HEK293T (cell line): ENCODE measurements around the gene SNX9.

ENCODE experiments used
- BHLHE40 ChIP-seq: fragments of 450-650 bp; IDR thresholded peaks from 2 replicates; pipeline ENCODE4 v1.6.1; 2016; ENCODE audit warnings: mild to moderate bottlenecking, moderate library complexity, borderline replicate concordance
- ELF4 ChIP-seq: fragments of 450-650 bp; IDR thresholded peaks from 2 replicates; pipeline ENCODE4 v1.6.1; 2017; ENCODE audit warnings: antibody characterized with exemption
- FOXM1 ChIP-seq: fragments of 450-650 bp; IDR thresholded peaks from 2 replicates; pipeline ENCODE4 v1.6.1; 2017; ENCODE audit warnings: mild to moderate bottlenecking, borderline replicate concordance
- SP1 ChIP-seq: fragments of 450-650 bp; IDR thresholded peaks from 2 replicates; pipeline ENCODE4 v1.6.1; 2017
- TARDBP ChIP-seq: fragments of 450-650 bp; IDR thresholded peaks from 2 replicates; pipeline ENCODE4 v1.6.1; 2016

- TF ChIP-seq SP1 (no peak), ELF4 (no peak), FOXM1 (no peak), BHLHE40 (no peak), TARDBP (no peak)
Observed at GRCh38 chr6:157937318-157937717, 114.3 kb downstream of the SNX9 start.
